DMS114 treated with DMSO at 0.1 percent for 48 hours (cell line): ENCODE measurements around the gene TSPYL6.

ENCODE experiments used
- DNase-seq: peaks from one replicate; lab custom pipeline; 2025; ENCODE audit not compliant: unreplicated experiment; lab: John Stamatoyannopoulos, UW

Gene TSPYL6

GRCh38 chr2:54259413-54260240 lies 3.6 kb upstream of the TSPYL6 start:
- DNase-seq: no peak

GRCh38 chr2:54258166-54258565 lies 2.1 kb upstream of the TSPYL6 start:
- DNase-seq: no peak

DNA sequence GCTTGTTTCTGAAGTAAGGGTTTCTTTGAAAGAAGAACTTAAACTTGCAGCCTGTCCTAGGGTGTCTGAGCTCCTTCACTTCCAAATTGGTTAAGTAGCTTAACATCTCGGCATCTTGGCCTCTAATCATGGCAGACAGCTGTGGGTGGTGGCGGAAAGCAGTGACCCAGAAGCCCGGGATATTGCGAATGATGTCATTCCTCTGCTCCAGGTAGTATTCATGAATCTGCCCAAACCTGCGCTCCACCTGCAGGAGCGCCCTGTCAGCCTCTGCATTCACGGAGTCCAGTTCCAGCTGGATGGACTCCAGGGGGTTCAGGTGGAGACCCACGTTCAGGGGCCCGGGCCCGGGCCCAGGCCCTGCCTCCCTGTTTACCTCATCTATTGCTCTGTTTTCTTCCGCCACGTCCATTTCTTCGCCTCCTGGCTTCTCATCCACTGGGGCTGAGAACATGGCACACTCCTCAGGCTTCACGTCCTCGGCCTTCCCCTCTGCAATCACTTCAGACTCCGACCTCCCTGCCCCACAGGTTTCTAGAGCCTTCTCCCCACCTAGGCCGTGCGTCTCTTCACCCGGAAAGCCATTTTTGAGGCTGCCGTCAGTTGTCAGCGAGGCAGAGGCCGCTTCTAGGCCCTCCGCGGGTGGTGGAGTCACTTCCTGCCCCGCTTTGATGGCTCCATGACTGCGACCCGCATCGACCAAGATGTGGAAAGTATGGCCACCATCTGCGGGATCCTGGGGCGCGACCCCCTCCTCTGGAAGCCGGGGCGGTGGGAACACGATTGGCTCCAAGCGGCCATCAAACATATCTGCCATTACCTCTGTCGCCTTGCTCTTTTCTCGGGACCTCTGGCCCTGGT lies 569 bp downstream of the TSPYL6 start:
- no peak for DNase-seq

- no peak for DNase-seq
Observed at GRCh38 chr2:54254180-54254579, 1.8 kb downstream of the TSPYL6 start.

DNA sequence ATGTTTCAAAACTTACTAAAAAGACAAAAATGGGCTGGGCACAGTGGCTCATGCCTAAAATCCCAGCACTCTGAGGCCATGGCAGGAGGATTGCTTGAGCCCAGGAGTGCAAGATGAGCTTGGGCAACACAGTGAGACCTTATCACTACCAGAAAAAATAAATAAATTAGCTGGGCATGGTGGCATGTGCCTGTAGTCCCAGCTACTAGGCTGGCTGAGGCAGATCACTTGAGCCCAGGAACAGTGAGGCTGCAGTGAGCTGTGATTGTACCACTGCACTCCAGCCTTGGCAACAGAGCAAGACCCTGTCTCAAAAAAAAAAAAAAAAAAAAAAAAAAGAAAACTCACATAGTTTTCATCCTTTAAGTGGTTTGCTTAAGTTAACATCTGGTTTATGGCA lies 6.4 kb downstream of the TSPYL6 start:
- DNase-seq: no peak

- DNase-seq: no peak
Observed at GRCh38 chr2:54247115-54247514, 8.9 kb downstream of the TSPYL6 start.

DNA sequence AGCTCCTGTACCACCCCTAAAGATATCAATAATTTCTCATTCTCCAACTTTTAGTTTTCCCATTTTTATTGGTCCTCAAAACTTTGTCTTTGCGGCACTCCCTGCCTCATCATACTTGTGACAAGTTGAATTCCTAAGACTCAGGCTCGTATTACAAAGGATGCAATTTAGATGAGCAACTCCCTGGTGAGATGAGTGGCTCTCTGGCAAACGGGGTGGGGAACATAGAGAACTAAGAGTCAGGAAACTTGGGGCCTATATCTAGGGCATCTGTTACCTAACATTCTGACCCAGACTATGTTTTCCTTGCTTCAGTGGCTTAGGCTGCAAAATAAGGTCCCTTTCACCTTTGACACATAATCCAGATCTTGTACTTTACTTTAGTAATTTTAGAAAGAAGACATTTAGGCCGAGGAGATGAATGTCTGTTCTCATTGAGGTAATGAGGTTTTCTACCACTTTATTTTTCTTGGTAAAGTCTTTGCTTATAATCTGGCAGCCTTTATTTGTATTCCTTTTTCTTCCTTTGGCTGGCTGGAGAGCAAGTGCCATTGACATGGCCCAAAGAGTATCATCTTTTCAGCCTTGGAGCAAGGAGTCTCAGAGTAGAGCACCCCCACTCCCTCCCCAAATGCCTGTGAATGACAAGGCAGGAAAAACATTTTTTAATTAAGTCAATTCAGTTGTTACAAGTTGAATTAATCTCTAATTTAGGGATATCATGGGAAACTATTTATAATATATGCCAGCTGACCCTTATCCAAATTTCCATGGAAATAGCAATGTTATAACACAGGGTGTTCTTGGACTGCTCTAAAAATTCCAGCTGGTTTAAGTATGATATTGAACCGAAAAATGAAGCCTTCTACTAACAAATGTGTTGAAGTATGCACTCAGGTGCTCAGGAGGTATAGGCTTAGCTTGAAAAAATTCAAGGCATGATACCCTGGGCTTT lies 15.2 kb downstream of the TSPYL6 start:
- no peak for DNase-seq

- no peak for DNase-seq
Observed at GRCh38 chr2:54239427-54239826, 16.6 kb downstream of the TSPYL6 start.

- DNase-seq: no peak
Observed at GRCh38 chr2:54237428-54237827, 18.6 kb downstream of the TSPYL6 start.

DNA sequence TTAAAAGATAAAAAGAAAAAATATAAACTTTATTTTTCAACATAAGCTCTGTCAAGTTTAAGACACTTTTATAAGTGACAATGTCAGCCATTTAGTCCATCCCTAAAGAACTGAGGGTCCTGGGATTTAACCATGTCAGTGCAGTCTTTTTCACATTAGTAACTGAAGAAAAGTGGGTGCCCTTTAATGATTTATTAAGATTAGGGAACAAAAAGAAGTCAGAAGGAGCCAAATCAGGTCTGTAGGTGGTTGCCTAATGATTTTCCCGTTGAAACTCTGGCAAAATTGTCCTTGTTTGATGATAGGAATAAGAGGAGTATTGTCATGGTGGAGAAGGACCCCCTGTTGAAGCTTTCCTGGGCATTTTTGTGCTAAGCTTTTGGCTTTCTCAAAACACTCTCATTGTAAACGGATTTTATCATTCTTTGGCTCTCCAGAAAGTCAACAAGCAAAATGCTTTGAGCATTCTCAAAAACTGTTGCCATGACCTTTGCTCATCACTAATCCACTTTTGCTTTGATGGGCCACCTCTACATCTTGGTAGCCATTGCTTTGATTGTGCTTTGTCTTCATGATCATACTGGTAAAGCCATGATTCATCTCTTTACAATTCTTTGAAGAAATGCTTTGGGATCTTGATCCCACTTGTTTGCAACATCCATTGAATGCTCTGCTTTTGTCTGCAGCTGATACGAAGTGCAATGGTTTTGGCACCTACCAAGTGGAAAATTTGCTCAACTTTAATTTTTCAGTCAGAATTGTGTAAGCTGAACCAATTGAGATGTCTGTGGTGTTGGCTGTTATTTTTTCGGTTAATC lies 22.0 kb downstream of the TSPYL6 start:
- DNase-seq: no peak

DNA sequence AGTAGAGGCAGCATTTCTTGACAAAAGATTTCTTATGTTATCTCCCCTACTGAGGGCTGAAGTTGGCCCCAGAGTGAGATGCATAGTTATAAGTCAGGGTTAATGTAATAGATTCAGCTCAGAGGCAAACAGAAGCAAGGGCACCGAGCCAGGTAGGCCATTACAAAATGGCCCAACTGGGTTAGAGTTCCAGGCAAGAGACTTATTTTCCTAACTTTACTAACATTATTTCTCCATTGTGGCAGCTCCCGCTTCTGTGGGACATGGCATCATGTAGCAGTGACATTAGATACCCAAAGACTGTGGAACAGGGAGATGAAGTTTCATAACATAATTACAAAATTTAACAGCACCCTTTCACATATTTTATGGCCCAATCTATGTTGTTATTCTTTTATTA lies 27.1 kb downstream of the TSPYL6 start:
- no peak for DNase-seq

DNA sequence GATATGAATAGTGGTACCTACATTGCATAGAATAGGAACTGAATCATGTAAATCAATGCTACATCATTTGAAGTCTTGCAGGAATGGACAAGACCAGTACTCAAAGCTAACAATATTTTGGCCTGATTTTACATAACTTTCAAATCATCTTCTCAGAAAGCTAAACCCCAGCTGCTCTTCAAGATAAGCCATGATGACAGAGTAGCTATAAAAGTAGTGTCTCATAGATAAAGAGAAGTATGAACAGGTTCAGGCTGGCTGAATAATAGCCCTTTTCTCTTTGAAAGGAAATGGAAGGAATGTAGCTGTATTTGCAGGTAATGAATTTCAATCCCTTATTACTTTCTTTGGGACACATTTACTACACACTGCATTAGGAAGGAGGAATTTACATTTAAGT lies 28.2 kb downstream of the TSPYL6 start:
- no peak for DNase-seq

GRCh38 chr2:54226260-54226659 lies 29.8 kb downstream of the TSPYL6 start:
- DNase-seq: no peak

DNA sequence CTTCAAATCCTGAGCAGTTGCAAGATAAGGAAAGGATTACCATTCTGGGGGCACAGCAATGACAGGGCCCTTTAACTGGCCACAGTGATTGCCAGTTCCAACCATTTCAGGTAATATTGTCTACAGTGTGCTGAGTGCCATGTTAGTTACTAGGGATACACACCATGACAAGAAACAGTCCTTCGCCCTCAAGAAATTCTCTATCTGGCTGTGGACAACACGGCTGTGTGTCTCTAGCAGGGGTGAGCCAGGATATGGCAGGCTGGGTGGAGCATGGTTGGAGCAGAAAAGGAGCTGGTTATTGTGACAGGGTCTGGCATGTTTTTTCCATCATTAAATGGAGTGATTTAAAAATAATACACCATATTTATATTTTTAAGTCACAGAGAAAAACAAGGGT lies 31.0 kb downstream of the TSPYL6 start:
- no peak for DNase-seq

DNA sequence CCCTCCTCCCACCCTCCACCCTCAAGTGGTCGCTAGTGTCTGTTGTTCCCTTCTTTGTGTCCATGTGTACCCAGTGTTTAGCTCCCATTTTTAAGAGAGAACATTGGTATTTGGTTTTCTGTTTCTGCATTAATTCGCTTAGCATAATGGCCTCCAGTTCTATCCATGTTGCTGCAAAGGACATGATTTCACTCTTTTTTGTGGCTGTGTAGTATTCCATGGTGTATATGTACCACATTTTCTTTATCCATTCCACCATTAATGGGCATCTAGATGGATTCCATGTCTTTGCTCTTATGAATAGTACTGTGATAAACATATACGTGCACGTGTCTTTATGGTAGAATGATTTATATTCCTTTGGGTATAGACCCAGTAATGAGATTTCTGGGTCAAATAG lies 42.9 kb downstream of the TSPYL6 start:
- DNase-seq: no peak

GRCh38 chr2:54212456-54212855 lies 43.6 kb downstream of the TSPYL6 start:
- no peak for DNase-seq

DNA sequence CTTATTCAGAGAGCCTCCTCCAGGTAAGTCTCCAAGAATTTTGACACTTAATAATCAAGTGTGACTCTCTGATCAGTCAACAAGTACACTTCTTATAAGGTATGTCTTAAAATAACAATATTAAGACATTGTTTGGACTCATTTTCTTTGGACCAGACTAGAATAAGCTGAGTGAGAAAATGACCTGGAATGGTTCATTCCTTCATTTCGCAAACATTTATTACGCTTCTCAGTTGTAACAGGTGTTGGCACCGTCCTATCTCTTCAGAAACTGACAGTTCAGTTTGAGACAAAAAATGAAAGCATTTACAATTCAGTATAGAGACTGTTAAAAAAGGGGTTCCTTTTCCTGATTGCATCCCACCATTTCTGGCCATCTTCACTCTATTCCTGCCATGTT lies 46.6 kb downstream of the TSPYL6 start:
- no peak for DNase-seq

- no peak for DNase-seq
Observed at GRCh38 chr2:54208364-54209240, 47.4 kb downstream of the TSPYL6 start.

DNA sequence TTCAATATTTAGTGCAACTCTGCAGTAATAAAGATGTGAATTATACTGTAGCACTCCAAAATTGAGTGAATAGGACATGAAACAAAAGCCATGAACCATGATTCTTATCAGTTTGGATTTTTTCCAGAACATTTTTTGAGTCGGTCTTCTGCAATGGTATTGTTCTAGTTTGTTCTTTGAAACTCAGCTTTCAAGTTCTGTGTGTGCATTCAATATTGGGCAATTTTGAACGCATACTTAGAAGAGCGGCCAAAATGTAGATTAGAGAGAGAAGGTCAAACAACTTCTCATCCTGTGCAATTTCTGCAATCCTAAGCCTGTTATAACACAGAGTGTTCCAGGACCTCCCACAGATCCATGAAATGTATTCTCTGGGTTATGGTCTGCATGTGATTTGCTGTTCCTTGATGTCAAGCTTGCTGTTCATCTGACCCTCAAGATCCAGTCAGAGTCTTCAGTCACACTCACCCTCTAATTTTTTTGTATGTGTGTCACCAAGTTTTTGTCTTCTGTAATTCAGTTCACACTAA lies 48.3 kb downstream of the TSPYL6 start:
- no peak for DNase-seq
